HL-60/S4 treated with retinoic acid at 250 ng/mL for 4 days and 3 days (cell line): ENCODE measurements around the gene SART1.
"Not testable (repeated sequence)": the region's sequence is repeated elsewhere in the genome, so short reads cannot be mapped to it uniquely, and the experiment has no call there.

ENCODE experiments used
- in situ Hi-C: fragments of 300-500 bp; cut with MboI; formaldehyde crosslinking; loops from 2 replicates; pipeline ENCODE4 v1.7.0; 2022; ENCODE audit warnings: low sequenced_read_pairs

The SART1 gene

DNA sequence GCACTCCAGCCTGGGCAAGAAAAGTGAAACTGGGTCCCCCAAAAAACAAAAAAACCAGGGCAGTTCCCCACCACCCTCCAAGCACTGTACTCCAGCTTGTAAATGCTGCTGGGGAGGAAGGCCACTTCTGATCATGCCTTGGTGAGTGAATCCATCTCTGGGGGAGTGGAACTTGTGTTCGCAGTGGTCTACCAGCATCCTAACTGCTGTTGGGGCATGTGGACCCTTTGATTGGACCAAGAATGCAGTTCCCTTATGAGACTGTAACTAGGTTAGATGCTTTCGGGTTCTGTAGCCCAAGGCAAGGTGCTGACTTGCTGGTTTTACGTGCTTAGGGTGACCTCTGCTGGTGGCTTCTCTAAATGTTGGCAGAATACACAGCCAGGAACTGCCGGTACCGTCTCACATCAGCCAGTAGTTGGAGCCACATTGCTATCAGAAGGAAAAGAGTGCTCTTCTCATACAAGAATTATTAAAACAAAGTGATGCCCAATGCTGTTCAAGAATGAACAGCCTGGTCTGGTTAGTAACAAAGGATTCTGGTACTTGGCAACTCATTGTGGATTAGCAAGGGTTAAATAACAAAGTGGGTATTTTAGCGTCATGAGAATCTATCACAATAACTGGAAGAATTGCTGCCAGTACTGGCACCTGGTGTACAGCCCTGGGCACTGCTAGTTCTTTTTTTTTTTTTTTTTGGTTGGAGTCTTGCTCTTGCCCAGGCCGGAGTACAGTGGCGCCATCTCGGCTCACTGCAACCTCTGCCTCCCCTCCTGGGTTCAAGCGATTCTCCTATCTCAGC is 27.5 kb downstream of the SART1 start:
- in situ Hi-C loops, result loop anchor here (10.0 to 25.0 kb wide), 2 partner anchors 114 to 277 kb away; partner anchors contain the start of genes CTSW, EFEMP2, KAT5 and RNASEH2C

- in situ Hi-C loops, result loop anchor here (25.0 kb wide), 1 partner anchor 280 kb away; the partner anchor contains the start of genes KAT5 and RNASEH2C
These were observed 30.5 kb downstream of the SART1 start for GRCh38 chr11:65992056-65992455.

- in situ Hi-C loops, result loop anchor here (25.0 kb wide), 1 partner anchor 285 kb away; the partner anchor contains the start of genes KAT5 and RNASEH2C
These were observed 35.8 kb downstream of the SART1 start for GRCh38 chr11:65997286-65997685.

- in situ Hi-C loops, result no loop called here
These were observed 40.6 kb downstream of the SART1 start, which contains the start of the genes BANF1 and EIF1AD for GRCh38 chr11:66001942-66002647. Gene BANF1, plus strand, starts transcription at chr11:66002503. Its CDS starts 748 bp downstream, at chr11:66003251. Gene EIF1AD, minus strand, starts transcription at chr11:66002157. Its CDS starts 1,768 bp downstream, at chr11:66000389.

DNA sequence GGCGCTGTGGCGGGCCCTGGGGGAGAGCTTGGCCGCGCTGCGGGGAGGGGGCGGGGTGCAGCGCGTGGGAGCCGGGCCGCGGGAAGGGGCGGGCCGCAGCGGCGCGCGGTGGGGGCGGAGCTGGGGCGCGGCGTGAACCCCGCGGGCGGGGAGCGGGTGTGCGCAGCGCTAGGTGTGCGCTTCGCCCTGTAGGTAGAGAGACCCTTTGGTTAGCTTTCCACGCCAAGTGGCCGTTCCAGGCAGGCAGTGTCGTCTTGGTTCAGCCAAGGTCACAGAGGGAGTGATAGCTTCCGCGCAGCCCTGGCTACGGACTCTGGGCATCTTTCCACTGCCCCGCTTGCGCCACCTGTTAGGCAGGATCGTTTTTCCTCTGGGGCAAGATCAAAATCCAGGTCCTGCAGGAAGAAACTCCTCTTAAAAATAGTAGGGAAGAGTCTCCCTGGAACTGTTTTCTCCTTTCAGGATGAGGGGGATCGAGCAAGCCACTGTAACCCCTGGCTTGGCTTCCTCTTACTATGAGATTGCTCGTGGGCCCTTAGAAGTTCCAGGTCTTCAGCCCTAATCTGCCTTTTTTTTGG is 41.2 kb downstream of the SART1 start:
- in situ Hi-C loops, result no loop called here

- in situ Hi-C loops, result no loop called here
These were observed 41.8 kb downstream of the SART1 start for GRCh38 chr11:66003291-66003690.

- in situ Hi-C loops, result no loop called here
These were observed 42.7 kb downstream of the SART1 start for GRCh38 chr11:66004186-66004585.

GRCh38 chr11:66006134-66006890 is 44.8 kb downstream of the SART1 start:
- in situ Hi-C loops, result no loop called here

DNA sequence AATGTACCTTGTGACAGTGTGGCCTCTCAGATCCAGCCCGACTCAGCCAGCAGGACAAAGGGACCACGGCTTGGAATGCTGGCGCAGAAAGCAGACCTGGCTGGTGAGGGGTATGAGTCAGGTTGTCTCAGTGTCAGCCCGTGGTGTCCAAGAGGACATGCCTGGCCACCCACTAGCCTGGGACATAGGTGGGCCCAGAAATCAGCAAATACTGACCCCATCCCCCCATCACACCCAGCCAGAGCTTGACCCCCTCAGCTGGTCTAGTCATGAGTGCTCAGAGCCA is 45.3 kb downstream of the SART1 start:
- in situ Hi-C loops, result no loop called here

GRCh38 chr11:66007201-66007634 is 45.7 kb downstream of the SART1 start:
- in situ Hi-C loops, result no loop called here

DNA sequence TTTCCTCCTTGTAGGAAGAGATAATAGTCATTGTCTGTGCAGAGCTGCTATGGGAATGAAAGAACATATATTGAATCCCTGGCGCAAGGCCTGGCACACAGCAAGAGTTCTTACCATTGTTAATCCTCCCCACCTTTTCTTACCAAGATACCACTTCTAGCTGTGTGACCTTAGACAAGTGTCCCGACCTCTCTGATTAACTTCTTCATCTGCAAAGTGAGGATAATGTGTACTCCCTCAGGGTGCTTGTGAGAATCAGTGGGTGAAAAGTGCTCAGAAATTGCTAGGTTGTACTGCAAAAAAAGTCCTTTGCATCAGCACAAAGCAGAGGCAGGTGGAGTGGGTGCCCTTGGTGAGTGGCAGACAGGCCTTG is 46.5 kb downstream of the SART1 start:
- in situ Hi-C loops, result no loop called here

- in situ Hi-C loops, result no loop called here
These were observed 47.1 kb downstream of the SART1 start for GRCh38 chr11:66008468-66009101.

DNA sequence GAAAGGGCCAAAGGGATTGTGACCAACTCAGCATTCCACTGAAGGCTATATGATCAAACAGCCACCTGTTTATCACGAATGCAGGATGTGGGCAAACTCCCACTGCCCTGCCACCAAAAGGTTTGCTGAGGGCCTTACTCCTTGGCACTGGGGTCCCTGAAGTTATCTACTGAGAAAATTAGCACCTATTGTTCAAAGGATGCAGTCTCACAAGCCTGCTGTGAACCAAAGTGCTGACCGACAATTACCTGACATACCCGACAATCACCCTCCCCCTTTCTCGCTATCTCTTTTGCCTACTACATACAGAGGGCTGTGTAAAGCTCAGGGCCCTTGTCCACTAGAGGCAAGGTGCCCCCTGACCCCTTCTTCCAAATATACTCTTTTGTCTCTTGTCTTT is 48.5 kb downstream of the SART1 start:
- in situ Hi-C loops, result not testable (repeated sequence)

- in situ Hi-C loops, result no loop called here
These were observed 49.8 kb downstream of the SART1 start for GRCh38 chr11:66011239-66011784.

DNA sequence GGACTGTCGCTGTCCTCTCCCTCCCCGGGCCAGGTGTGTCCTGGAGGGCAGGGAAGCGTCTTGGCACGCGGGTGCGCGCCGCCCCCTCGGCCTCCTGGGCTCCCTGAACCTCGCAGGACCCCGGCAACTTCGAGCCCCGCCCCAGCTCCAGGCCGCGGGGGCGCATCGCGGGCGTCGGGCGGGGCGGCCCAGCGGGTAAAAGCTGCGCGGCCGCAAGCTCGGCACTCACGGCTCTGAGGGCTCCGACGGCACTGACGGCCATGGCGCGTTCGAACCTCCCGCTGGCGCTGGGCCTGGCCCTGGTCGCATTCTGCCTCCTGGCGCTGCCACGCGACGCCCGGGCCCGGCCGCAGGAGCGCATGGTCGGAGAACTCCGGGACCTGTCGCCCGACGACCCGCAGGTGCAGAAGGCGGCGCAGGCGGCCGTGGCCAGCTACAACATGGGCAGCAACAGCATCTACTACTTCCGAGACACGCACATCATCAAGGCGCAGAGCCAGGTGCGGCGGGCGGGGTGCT is 50.3 kb downstream of the SART1 start, which contains the start of gene CST6:
Gene CST6, plus strand, starts transcription at position 224 of the 519 bp plus-strand sequence. Its CDS starts 37 bp downstream, at position 261.
- in situ Hi-C loops, result no loop called here

- in situ Hi-C loops, result no loop called here
These were observed 50.9 kb downstream of the SART1 start for GRCh38 chr11:66012371-66012945.

DNA sequence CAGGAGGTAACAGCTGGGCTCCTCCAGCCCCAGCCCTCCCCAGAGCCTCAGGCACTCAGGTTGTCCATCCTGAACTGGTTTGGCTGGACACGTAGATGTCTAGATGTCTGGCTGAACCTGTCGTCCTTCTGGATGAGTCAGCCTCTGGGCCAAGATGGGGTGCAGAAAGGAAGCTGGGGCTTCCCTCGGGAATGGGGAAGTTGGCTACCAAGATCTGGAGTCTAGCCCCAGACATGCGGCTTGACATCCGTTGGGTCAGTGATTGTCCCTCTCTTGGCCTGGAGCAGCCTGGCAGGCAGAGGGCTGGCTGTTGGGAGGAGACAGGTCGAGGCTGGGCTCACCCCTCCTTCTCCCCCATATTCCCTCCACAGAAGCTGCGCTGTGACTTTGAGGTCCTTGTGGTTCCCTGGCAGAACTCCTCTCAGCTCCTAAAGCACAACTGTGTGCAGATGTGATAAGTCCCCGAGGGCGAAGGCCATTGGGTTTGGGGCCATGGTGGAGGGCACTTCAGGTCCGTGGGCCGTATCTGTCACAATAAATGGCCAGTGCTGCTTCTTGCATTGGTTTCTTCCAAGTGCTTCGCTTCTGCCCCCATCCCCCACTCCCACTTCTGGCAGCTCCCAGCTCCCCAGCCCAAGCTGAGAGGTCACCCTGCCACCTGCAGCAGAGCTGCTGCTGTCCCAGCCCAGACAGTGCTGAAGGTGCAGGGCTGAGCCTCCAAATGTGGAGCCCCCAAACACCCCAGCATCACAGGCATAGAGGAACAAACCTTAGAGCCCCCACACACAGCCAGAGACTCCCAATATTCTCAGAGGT is 51.6 kb downstream of the SART1 start:
- in situ Hi-C loops, result no loop called here

DNA sequence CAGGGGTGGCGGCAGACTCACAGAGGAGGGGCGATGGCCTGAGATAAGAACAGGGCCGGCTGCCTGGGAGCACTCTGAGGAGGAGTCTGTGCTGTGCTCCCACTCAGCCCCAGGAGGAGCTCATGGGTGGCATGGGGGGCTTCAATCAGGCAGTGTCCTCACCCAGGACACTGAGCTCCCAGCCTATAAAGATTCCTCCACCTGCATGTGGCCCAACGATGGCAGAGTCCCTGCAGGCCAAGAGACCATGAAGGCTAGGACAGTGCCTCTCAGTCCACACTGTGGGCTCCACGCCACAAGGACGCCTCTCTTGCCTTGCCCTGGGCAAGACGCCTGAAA is 52.2 kb downstream of the SART1 start:
- in situ Hi-C loops, result no loop called here
